Measurements from ENCODE around the gene CFDP1. TPM values are rescaled to one million over a fixed set of nuclear protein-coding genes. Genes with fewer than 3 reads are reported as not detected.

Gene CFDP1
- polyA plus RNA-seq, 10 donors: 70.9 to 125 (median 91.4) TPM

DNA sequence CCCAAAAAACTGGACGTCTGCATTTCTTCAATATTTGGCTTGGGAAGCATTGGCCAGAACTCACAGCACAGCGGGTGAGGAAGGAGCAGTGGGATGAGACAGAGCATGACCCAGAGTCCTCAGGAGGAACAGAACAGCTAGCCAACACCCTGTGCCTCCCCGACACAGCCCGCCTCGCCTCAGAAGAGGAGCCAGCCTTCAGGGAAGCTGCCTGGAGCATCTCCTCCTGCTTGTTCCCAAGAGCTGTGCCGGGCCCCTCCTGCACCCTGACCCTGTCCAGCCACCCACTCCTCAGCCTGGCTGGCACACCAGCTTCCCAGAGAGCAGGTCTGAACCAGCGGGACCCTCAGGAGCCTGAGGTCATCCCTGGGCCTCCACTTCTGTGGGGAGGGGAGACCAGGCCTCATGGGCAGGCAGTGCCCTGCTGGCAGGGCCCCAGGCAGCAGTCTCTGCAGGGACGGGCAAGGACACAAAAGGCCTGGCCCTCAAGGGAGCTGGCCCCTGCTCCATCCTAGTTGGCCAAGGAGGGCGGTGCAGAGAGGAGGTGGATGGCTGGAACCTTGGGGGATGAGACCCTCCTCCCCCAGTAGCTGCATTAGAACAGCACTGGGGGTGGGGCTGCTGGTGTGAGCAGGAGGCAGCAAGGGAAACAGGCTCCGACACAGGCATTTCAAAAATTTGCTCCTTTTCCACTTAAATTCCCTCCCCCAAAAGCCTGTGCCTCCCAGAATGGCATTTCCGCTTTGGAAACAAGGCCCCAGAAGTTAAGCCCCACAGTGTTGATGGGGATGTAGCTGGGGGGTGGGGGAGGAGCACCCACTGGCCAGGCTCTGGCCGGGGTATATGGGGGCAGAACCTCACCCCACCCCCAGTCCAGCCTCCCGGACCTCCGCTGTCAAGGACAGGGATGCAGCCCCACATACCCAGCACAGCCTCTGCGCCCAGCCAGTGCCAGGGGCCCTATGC, 180.1 kb downstream of the CFDP1 start:
- DNase-seq: peak in 2 of 3 donors; percentile 51 to 83

DNA sequence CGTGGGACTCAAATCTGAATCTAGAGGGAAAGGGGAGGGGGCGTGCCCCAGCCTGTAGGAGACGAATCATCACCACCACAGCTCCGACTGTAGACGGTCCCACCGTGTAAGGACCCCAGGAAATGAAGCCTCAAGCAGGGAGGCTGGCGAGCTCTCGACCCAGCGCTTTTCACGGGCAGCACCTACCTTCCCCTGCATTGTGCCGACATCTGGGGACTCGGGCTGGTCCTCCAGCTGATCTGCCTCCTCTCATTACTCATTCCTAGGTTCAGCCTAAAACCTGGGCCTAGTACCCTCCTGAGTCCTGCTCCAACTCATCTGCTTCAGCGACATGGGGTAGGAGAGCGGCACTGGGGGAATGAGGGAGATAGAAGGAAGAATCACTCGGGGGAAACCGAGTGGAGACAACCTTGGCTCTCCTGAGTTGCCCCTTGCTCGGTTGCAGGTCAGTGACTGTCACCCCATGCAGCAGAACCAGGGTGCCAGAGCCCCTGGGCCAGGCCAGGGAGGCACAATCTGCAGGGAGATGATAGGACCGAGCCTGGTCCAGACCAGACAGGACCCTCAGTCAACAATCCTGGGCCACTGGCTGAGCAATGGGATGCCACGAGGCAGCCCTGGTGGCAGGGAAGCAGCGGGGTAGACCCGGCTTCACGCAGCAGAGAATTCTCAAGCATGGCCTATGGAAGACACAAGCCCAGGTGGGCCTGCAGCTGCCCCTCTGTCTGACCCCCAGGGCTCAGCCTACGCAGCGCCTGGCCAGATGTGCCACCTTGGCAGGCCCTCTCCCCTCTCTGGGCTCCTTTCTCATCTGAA, 181.0 kb downstream of the CFDP1 start:
- no peak for DNase-seq

DNA sequence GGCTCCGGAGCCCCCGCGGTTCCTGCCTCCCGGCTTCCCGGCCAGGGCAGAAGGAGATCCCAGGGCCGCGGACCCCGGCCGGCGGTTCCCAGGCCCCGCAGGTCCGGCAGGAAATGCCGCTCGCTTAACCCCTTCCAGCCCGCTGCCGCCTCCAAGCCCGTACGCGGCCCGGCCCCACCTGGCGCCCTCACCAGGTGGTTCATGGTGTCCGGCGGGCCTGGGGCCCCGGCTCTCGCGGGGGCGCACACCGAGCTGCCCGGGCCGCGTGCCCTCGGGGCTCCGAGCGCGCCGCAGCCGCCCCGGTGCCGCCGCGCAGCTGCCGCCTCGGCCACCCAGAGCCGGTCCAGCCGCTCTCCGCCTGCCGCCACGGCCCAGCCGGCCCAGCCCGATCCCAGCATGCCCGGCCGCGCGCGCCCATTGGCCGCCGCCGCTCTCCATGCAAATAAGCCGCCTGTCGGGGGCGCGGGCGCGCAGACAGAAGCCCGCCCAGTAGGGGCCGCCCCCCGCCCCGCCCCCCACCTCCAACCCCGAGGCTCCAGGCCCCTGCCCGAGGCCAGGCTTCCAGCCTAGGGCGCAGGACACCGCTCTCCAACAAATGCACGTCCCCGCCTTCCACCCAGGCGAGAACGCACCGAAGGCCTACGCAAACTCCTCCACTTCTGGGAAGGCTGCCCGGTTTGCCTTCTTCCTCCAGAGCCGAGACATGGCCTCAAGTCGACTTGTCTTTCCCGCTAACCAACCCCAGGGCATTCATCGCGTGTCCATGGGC, 181.8 kb downstream of the CFDP1 start, which contains the start of gene BCAR1:
Gene BCAR1 (minus strand): TSS at position 345 of the 769 bp plus-strand sequence. CDS start 142 bp downstream, at position 203.
- DNase-seq: peak; percentile 89 to 94 (median 90)

DNA sequence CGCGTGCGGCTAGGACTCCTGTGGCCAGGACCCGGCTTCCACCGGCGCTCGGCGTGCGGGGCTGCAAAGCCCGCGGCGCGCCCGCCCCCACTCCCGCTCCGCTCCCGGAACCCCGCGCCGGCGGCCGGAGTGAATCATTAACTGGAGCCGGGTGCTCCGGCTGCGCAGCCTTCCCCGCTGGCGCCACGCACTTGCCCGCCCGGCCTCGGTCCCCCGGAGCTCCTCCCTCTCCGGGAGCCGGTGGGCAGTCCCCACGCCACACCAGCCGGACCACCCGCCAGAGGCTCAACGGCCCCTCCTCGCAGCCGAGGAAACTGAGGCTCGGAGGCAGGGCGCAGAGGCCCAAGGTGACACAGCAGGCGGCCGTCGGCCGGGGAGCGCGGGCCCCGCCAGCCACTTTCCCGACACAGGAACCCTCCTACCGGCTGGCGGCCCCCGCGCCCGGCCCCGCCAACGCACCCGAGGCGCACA, 182.5 kb downstream of the CFDP1 start:
- DNase-seq: peak in 1 of 3 donors; percentile 69

DNA sequence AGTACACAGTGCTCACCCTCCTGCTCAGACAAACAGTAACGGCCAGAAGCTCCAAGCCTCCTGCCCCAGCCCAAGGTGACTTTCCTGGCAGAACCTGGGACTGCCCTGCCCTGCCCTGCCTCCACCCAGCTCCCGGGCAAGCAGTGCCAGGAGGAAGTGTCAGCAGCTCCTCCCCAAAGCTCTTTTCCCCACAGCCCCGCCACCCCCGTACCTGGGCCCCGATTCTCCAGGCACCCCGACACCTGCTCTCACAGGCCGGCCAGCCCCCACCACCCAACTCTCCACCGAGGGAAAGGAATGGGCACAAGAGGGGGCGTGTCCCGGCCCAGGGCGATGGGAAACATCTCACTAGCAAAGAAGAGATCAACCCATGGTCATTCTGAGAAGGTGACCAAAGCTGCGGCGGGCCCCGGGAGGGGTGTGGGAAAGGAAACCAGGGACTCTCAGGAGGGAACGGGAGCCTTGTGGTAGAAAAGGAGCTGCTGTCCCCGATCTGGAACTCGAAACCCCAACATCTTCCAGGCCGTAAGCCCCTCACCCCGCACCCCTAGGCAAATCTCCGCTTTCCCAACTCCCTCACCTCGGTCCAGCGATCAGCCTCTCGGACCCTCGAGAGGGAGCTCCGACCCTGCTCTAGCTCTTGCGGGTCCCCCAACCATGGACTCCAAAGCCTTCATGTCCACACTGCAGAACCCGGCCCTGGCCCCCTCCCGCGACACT, 183.1 kb downstream of the CFDP1 start:
- no peak for DNase-seq

DNA sequence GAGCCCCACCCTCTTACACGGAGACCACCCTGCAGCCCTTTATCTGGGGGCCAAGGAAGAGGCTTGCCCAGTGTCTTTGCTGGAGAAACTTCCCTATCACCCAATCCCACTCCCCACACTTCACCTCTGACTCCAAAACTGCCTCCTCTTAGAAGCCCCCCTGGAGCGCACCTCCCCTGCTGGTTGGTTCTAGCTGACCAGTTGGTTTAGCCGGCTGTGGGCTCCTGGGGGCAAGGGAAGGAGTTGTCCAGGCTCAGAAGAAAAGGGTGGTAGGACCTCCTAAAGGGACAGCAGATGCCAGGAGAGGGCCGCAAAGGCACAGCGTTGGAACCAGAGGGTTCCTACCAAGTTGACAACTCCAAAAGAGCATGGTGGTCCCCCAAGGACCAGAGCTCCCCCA, 183.9 kb downstream of the CFDP1 start:
- no peak for DNase-seq

DNA sequence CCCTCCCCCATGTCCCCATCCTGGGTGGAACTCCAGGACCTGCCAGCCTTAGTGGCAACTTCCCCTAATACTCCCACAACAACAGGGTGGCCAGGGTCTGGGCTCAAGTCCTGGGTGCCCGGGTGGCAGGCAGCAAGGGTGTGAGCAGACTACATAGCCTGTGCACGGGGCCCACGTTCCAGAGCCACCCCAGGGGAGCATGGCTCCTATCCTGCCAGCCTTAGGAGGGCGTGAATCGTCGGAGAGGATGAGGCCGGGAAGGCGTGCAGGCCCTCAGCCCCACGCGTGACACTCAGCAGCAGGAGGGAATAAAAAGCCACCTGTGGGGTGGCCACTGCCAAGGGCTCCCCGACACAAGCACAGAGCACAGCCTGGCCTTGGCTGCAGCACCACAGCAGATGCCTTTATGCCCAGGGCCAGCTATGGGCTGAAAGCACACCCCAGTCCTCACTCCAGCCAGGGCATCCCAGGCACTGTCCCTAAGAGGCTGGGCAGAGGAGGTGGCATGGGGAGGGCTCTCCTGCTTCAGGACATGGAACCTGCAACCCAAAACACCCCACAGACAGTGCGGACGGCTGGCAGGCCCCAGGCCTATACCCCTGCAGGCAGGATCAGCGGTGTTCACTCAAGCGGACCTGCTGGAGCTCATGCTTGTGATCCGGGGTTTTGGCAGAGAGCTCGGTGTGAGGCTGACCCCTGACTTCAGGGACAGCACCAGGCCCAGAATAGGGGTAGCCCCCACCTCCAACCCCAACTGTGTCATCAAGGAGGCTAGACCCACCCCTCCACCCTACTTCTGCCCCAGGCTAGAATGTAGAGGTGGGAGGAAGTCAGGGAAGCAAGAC, 184.5 kb downstream of the CFDP1 start:
- DNase-seq: no peak

DNA sequence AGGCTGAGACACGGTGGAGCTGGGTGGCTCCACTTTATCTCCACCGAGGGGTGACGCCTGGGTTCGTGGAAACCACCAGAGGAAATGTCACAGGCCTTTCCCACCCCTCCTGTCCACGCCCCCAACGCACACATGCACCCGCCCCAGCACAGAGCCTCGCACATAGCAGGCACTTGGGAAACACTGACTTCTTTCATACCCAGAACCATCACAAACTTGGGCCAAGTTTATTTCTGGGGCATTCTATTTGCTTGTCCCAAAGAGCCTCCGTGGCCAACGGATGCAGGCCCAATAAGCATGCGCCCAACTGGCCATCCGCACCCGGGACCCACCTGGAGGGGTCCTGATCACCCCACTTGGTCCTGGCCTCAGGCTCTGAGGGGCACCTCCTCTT, 185.2 kb downstream of the CFDP1 start:
- no peak for DNase-seq

DNA sequence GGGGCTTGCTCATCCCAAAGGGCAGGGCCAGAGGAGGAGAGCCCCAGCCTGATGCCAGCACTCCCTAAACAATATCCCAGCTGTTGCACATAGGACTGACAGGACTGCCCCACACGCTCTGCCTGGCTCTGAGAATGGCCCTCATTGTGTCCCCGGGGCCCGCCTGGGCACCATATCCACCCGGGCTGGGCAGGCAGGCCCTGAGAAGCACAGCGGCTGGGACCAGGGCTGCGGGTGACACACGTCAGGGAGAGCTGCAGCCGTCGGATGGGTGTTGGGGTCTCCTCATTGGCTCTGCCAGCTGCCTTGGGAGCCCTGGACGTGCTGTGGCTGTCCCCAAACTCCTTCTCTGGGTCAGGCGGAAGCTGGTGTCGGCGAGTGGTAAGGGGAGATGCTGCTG, 186.1 kb downstream of the CFDP1 start:
- DNase-seq: no peak

DNA sequence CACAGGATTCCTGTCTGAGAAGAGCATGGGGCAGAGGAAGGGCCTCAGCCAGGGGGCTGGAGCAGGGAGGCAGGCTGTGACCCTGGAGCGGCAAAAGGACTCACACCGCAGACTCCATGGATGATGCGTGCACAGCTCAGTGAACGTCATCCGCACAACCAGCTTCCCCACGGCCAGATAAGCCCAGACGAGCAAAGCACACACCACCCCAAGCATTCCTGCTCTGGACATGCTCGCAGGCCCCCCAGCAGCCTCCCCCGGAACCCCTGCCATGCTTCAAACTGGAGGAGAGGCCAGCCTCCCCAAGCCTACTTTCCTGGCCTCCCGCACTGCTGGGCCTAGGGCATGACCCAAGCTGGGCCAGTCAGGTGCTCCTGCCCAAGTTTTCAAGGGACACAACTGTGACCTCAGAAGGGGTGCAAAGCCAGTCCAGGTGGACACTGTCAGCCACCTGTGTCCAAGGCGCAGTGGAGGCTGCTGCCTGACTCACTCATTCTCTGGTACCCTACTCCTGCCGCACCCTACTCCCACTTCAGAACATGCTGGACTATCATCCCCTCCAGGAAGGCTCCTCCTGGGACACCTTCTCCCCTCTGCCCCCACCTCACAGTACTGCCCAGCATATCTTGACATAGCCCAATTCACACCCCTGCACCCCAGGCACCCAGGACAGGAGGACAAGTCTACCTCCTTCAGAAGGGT, 186.6 kb downstream of the CFDP1 start:
- no peak for DNase-seq

DNA sequence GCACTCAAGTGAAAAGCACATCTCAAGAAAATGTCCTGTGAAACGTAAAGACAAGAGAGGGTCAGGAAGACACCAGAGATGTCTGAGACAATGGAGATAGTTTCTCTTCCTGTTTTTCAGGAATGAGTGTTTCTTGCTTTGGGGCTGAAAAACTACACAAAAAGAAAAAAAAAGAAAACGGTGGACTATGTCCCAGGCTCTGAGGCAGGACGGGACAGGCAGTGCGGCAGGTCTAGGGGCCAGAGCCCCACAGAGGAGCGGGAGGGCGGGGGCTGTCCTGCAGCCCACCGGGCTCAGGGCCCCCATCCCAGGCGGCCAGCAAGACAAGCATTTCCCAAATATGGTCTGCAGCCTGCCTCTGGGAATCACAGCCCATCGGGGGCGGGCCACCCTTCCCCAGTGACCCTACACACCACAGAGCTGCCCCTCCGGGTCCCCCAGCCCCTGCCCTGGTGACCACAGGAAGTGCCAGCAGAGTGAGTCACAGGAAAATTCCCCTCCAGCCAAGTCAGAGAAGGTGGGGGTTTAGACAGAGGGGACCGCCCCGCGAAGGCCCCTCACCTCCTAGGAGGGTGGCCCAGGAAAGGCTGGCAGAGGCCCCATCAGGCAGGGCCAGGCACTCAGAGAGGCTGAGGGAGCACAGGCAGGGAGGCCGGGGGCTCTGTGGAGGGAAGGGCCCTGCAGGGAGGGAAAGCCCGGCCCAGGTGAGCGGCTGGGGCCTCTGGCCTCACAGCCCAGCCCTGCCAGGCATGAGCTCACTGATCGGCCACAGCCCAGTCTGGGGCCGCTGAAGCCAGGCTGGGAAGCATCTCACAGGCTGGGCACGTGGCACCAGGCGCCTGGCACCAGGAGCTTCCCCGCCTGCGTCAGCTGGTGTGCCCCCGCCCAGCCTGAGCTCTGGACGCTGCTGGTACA, 188.2 kb downstream of the CFDP1 start:
- DNase-seq: peak; percentile 83 to 92 (median 86)

DNA sequence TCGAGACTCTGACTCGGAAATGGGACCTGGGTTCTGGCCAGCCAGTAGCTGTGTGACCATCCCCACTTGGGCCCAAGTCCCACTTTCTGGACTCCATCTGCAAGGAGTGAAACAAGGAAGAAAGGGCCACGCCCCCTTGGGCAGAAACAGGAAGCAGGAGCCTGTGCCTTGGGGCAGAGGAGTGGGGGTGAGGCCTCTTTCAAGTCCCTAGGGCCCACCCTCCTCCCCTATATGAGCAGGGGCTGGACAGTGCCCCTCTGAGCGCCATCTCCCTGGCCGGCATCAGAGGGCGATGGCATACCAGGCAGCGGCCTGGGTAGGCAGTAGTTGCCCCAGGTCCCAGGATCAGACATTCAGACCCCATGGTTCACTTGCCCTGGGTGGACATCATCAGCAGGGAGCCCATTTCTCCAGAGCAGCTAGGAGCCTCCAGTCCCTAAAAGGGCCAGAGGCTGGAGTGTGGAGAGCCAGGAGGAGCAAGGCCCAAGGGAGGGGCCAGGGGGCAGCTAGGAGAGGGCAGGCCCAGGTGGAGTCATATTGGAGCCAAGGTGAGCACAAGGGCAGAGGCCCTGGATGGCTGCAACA, 189.0 kb downstream of the CFDP1 start:
- no peak for DNase-seq

Other genes with a start within 250 kb of the CFDP1 start
- under 1 TPM in 6 of 10 donors, not detected in 4; 0.19 to 0.27 (median 0.22) TPM for gene CTRB2, start 226.3 kb downstream of the CFDP1 start, polyA plus RNA-seq (ENCODE audit: insufficient read length in 10 of 10)
- gene CTRB1, start 214.5 kb downstream of the CFDP1 start, polyA plus RNA-seq (ENCODE audit: insufficient read length in 10 of 10): under 1 TPM in 5 of 10 donors, not detected in 5; 0.22 to 0.74 (median 0.39) TPM
- gene BCAR1, start 181.9 kb downstream of the CFDP1 start, polyA plus RNA-seq (ENCODE audit: insufficient read length in 10 of 10): 10 to 100 TPM; 37.2 to 55.5 (median 44.1) TPM
- 10 to 100 TPM; 12.0 to 24.5 (median 19.6) TPM for gene TMEM170A, start 31.2 kb upstream of the CFDP1 start, polyA plus RNA-seq (ENCODE audit: insufficient read length in 10 of 10)
- 1 to 10 TPM; 1.0 to 5.5 (median 3.0) TPM for gene CHST6, start 61.9 kb upstream of the CFDP1 start, polyA plus RNA-seq (ENCODE audit: insufficient read length in 10 of 10)
- gene CHST5, start 102.6 kb upstream of the CFDP1 start, polyA plus RNA-seq (ENCODE audit: insufficient read length in 10 of 10): under 1 TPM in 8 of 10 donors, not detected in 2; 0.05 to 0.43 (median 0.13) TPM
- 1 to 10 TPM; 5.3 to 9.6 (median 8.3) TPM for gene TMEM231, start 122.7 kb upstream of the CFDP1 start, polyA plus RNA-seq (ENCODE audit: insufficient read length in 10 of 10)
- gene GABARAPL2, start 132.9 kb upstream of the CFDP1 start, polyA plus RNA-seq (ENCODE audit: insufficient read length in 10 of 10): 100 to 1,000 TPM; 122 to 148 (median 134) TPM
- 10 to 100 TPM; 22.8 to 46.2 (median 32.4) TPM for gene ADAT1, start 189.8 kb upstream of the CFDP1 start, polyA plus RNA-seq (ENCODE audit: insufficient read length in 10 of 10)
- 100 to 1,000 TPM; 108 to 136 (median 128) TPM for gene KARS1, start 214.2 kb upstream of the CFDP1 start, polyA plus RNA-seq (ENCODE audit: insufficient read length in 10 of 10)
- gene TERF2IP, start 214.3 kb upstream of the CFDP1 start, polyA plus RNA-seq (ENCODE audit: insufficient read length in 10 of 10): 10 to 100 TPM; 55.4 to 71.4 (median 63.1) TPM
- under 1 TPM in 2 of 10 donors, not detected in 8; 0.11 to 0.31 TPM for gene CPHXL2, start 243.5 kb upstream of the CFDP1 start, polyA plus RNA-seq (ENCODE audit: insufficient read length in 10 of 10)

Measured in muscle of back (tissue), 11 donors.